Measurements from ENCODE around the gene NAPEPLD.
"Not testable (repeated sequence)": the region's sequence is repeated elsewhere in the genome, so short reads cannot be mapped to it uniquely, and the experiment has no call there.

Gene NAPEPLD

DNA sequence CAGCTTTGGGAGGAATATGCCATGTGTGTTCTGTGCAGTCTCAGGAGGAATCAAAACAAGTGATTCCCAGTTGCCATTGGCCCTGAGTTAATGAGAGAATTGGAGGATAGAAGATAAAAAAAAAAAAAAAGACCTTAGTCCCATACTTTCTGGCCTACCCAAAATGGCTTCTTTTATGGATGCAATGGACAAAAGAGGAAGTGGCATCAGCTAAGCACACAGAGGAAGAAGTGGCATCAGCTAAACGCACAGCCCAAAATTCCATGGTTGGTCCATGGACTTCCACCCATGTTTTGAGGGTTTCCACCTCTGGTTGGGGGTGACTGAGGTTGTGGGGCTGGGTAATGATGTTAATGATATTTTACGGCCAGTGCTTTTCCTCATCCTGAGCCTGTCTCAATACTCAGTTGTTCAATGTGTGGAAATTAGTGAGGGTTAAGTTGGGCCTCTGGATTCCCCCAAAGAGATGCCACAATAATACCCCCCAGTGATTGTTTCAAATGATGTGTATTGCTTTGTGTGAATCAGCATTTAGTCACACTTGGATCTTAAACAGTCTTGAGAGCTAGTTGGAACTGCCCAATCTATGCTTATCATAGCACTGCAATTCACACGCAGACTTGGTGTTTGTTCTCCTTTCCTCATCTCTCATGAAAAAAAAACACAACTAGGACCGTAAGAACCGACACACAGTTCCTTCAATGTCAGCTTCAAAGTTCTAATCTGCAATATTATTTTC is 14.4 kb upstream of the NAPEPLD start:
- not testable (repeated sequence) for H3K9me3 ChIP-seq (replicated peaks; ENCODE audit: insufficient read depth, low read length); H3K4me2 ChIP-seq (ENCODE audit: low read depth, low read length); H3K4me3 ChIP-seq (ENCODE audit: low read length); H3K27ac ChIP-seq (ENCODE audit: low read length); H3K9me2 ChIP-seq (replicated peaks; ENCODE audit: insufficient read depth, low read length); H3F3A ChIP-seq (ENCODE audit: insufficient read depth, low read length); H3K79me2 ChIP-seq (ENCODE audit: low read length); H3K36me3 ChIP-seq (replicated peaks; ENCODE audit: insufficient read depth, low read length); H2AFZ ChIP-seq (ENCODE audit: low read length); DNase-seq; H4K20me1 ChIP-seq (ENCODE audit: insufficient read depth, low read length); H3K4me1 ChIP-seq (ENCODE audit: low read length); H3K9ac ChIP-seq (ENCODE audit: low read length); H3K27me3 ChIP-seq (replicated peaks; ENCODE audit: insufficient read depth, low read length)

DNA sequence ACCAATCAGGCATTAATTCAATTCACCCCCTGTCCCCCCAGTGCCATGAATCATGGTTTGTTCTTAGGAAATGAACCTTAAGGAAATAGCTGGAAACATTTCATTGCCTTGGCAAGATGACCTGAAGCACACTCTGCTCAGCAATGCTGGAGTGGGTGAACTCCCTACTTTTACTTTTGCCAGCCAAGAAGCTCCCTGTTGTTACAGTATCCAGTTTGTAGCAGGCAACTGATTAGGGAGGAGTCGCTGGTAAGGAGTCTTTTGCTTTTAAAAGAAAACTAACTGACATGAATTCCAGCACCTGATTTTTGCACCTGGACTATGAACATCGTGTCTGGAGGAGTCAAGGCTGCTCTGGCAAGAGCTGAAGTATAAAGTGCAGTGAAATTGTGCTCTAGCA is 13.7 kb upstream of the NAPEPLD start:
- not testable (repeated sequence) for H3F3A ChIP-seq (ENCODE audit: insufficient read depth, low read length); H3K4me1 ChIP-seq (ENCODE audit: low read length); H4K20me1 ChIP-seq (ENCODE audit: insufficient read depth, low read length); H3K79me2 ChIP-seq (ENCODE audit: low read length); DNase-seq; H3K9me3 ChIP-seq (replicated peaks; ENCODE audit: insufficient read depth, low read length); H3K27ac ChIP-seq (ENCODE audit: low read length); H3K4me3 ChIP-seq (ENCODE audit: low read length); H3K36me3 ChIP-seq (replicated peaks; ENCODE audit: insufficient read depth, low read length); H3K9ac ChIP-seq (ENCODE audit: low read length); H3K4me2 ChIP-seq (ENCODE audit: low read depth, low read length); H2AFZ ChIP-seq (ENCODE audit: low read length); H3K9me2 ChIP-seq (replicated peaks; ENCODE audit: insufficient read depth, low read length); H3K27me3 ChIP-seq (replicated peaks; ENCODE audit: insufficient read depth, low read length)

DNA sequence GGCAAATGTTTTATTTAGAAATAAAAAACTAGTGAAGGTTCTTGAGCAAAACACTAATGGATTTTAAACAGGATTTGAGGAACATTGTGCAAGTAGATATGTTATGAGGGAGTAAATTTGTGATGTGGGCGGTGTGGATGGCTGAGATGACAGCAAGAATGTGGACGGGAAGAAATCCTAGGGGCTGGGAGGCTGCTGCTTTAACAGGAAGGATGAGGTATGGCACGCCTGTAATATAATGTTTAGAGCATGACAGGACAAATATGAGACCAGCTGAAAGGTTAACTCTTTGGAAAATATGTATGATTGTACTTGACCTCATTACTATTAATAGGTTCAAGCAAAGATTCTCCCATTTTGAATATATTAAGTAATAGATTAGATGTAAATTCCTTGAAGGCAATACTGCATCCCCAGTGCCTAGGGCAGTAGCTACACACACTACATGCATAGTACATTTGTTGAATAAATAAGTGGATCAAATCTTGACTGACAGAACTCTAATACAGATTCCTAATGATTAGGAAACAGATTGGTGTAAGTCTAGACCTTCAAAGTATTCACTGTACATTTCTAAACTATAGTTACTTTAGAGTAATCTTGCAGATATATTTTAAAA is 13.2 kb upstream of the NAPEPLD start:
- not testable (repeated sequence) for H3F3A ChIP-seq (ENCODE audit: insufficient read depth, low read length); H3K79me2 ChIP-seq (ENCODE audit: low read length); H2AFZ ChIP-seq (ENCODE audit: low read length); H3K4me2 ChIP-seq (ENCODE audit: low read depth, low read length); H3K9ac ChIP-seq (ENCODE audit: low read length); H3K4me1 ChIP-seq (ENCODE audit: low read length); DNase-seq; H4K20me1 ChIP-seq (ENCODE audit: insufficient read depth, low read length); H3K9me3 ChIP-seq (replicated peaks; ENCODE audit: insufficient read depth, low read length); H3K9me2 ChIP-seq (replicated peaks; ENCODE audit: insufficient read depth, low read length); H3K27ac ChIP-seq (ENCODE audit: low read length); H3K36me3 ChIP-seq (replicated peaks; ENCODE audit: insufficient read depth, low read length); H3K4me3 ChIP-seq (ENCODE audit: low read length); H3K27me3 ChIP-seq (replicated peaks; ENCODE audit: insufficient read depth, low read length)

DNA sequence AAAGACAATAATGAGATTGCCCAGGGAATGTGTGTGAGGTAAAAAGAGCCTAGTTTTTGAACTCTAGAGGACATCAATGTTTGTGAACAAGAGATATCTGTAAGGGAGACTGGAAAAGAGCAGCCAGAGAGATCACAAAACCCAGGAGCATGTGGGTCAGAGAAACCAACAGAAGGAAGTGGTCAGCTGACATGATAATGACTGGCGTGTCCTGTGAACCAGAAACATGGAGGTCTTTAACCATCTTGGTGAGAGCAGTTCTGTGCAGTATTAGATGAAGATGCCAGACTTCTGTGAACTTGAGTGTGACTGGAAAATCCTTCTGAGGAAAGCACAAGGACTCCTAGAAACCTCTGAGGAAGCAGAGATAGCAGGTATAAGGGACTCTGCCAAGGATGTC is 10.2 kb upstream of the NAPEPLD start:
- H3K4me2 ChIP-seq (ENCODE audit: low read depth, low read length); H3K9me2 ChIP-seq (replicated peaks; ENCODE audit: insufficient read depth, low read length); H3K9me3 ChIP-seq (replicated peaks; ENCODE audit: insufficient read depth, low read length); H3K4me1 ChIP-seq (ENCODE audit: low read length); H3K36me3 ChIP-seq (replicated peaks; ENCODE audit: insufficient read depth, low read length); H3K27ac ChIP-seq (ENCODE audit: low read length); H2AFZ ChIP-seq (ENCODE audit: low read length); H3F3A ChIP-seq (ENCODE audit: insufficient read depth, low read length); H3K9ac ChIP-seq (ENCODE audit: low read length); DNase-seq; H3K4me3 ChIP-seq (ENCODE audit: low read length); H3K27me3 ChIP-seq (replicated peaks; ENCODE audit: insufficient read depth, low read length); H4K20me1 ChIP-seq (ENCODE audit: insufficient read depth, low read length); H3K79me2 ChIP-seq (ENCODE audit: low read length): not testable (repeated sequence)

DNA sequence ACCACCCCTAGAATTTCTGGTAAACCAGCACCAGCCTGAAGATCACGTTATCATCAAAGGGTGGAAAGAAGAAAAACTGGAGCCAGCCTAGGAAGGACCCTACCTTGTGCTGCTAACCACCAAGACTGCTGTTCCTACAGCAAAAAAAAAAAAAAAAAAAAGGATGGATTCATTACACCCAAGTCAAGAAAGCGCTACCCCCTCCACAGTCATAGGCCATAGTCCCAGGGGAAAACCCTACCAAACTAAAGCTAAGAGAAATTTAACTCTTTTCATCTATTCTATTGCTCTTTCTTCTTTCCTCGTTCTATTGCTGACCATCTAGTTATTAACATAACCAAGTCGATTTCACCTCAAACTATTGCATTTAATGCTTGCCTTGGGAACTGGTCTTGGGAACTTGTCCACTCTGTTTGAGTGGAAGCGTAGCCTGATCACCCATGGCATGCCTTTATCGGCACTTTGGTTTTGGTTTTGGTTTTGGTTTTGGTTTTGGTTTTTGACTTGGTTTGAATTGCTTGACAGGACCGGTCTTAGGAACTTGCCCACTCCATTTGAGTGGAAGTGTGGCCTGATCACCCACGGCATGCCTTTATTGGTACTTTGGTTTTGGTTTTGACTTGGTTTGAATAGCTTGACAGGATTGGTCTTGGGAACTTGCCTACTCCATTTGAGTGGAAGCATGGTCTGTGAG is 6.6 kb upstream of the NAPEPLD start:
- H3K79me2 ChIP-seq (ENCODE audit: low read length); H3K9ac ChIP-seq (ENCODE audit: low read length); H3K9me2 ChIP-seq (replicated peaks; ENCODE audit: insufficient read depth, low read length); H3K36me3 ChIP-seq (replicated peaks; ENCODE audit: insufficient read depth, low read length); H3K27me3 ChIP-seq (replicated peaks; ENCODE audit: insufficient read depth, low read length); H3K4me1 ChIP-seq (ENCODE audit: low read length); H4K20me1 ChIP-seq (ENCODE audit: insufficient read depth, low read length); H3F3A ChIP-seq (ENCODE audit: insufficient read depth, low read length); H3K9me3 ChIP-seq (replicated peaks; ENCODE audit: insufficient read depth, low read length); H3K27ac ChIP-seq (ENCODE audit: low read length): not testable (repeated sequence)
- peak overlapping the region; percentile 22; the same call in 1 of the 2 replicates for H3K4me3 ChIP-seq (ENCODE audit: low read length)
- 0 out of 2 replicates have a peak overlapping the region, but pooled peaks have one; percentile 42 for H2AFZ ChIP-seq (ENCODE audit: low read length)
- DNase-seq = peak; percentile 23
- H3K4me2 ChIP-seq (ENCODE audit: low read depth, low read length) = peak overlapping the region; percentile 49; the same call in 1 of the 2 replicates
